HG02981 (cell line): ENCODE measurements around the gene PHKA2.
"Not testable (repeated sequence)": the region's sequence is repeated elsewhere in the genome, so short reads cannot be mapped to it uniquely, and the experiment has no call there.

Source experiments
- ATAC-seq: cut with Tn5 transposase; IDR thresholded peaks from one replicate; pipeline ENCODE4 v1.9.1; 2021; ENCODE audit warnings: mild to moderate bottlenecking, moderate library complexity; ENCODE audit not compliant: unreplicated experiment

PHKA2 gene

GRCh38 chrX:18873189-18873791 lies 110.6 kb downstream of the PHKA2 start:
- no peak for ATAC-seq

- ATAC-seq = no peak
These were observed 111.3 kb downstream of the PHKA2 start for GRCh38 chrX:18872621-18873020.

- ATAC-seq = no peak
These were observed 111.9 kb downstream of the PHKA2 start for GRCh38 chrX:18871970-18872369.

- ATAC-seq = no peak
These were observed 112.6 kb downstream of the PHKA2 start for GRCh38 chrX:18871161-18871890.

DNA sequence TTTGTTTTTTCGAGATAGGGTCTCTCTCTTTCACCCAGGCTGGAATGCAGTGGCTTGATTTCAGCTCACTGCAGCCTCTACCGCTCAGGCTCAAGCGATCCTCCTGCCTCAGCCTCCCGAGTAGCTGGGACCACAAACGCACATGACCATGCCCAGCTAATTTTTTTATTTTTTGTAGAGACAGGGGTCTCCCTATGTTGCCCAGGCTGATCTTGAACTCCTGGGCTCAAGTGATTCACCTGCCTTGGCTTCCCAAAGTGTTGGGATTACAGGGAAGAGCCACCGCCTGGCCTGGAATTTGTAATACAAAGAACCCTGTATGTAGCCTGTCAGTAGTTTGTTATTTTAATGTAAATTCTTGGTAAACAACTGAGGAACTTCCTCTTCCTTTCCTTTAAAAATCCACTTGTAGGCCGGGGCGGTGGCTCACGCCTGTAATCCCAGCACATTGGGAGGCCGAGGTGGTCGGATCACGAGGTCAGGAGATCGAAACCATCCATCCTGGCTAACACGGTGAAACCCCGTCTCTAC lies 119.5 kb downstream of the PHKA2 start:
- ATAC-seq = no peak

- no peak for ATAC-seq
These were observed 122.4 kb downstream of the PHKA2 start for GRCh38 chrX:18861511-18861910.

- no peak for ATAC-seq
These were observed 127.3 kb downstream of the PHKA2 start for GRCh38 chrX:18856645-18856997.

DNA sequence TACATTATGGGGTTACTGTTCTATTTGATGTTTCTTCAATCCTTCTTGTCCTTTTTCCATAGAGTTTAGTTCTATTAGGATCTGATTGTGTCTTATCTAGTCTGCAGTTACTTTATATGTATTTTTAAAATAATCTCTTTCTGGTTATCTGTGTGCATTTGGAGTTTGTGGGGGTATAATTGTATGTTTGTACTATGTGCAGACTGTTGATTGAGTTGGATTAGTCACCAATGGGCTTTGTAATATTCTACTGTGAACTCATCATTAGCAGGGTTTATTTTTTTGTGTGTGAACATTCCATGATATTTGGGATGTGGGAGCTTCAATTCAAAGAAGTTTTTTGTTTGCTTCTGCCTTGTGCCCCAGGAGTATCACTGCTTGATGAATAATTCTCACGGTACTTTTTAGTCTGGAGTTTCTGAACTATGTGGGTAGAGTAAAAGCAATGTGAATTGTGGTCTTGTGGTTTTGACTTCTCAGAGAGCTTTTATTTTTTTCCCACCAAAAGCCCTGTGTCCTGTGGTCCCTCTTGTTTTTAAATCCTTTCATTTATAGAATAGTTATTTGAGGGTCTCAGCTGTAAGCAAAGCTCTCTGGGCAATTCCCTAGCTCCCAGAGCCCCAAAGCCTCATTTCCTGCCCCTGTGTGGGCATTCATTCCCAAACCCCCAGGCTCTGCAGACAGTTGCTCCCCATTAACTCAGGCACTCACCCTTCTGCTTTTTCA lies 127.8 kb downstream of the PHKA2 start:
- ATAC-seq = peak; percentile 80

GRCh38 chrX:18847901-18848300 lies 136.0 kb downstream of the PHKA2 start:
- ATAC-seq = not testable (repeated sequence)
